ENCODE data around the gene ZNRF1.
"Not testable (repeated sequence)": the region's sequence is repeated elsewhere in the genome, so short reads cannot be mapped to it uniquely, and the experiment has no call there.

The ZNRF1 gene

DNA sequence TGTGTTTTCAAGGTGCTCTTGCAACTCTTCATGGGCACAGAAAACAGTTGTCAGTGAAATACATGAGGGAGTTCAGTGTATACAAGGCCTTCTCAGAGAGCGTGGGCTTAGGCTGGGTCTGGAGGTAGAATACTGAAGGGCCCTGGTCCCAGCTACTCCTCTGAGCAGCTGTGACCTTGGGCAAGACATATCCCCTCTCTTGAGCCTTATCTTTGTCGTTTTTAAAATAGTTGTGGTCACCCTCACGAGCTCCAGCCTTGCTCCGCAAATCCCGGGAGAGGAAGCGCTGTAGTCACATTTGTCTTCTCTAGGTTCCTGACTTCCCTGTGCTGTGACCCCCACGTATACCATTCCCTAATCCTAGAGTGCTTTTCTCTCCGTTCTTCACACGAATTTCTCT is 3.6 kb downstream of the ZNRF1 start:
- no peak for DNase-seq (ENCODE audit: low read depth in 2 of 2)

DNA sequence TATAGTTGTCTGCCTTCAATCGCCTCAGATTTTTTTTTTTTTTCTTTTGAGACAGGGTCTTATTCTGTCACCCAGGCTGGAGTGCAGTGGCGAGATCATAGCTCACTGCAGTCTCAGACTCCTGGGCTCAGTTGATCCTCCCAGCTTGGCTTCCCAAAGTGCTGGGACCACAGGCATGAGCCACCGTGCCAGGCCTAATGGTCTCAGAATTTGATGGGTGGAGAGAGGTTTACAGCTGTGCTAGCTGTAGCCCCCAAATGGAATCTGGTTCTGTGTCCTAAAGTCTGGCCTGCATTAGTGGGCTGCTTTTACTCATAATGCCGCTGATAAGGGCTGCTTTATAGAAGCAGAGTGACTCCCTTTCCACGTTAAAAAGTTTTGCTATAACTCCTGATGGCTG is 5.1 kb downstream of the ZNRF1 start:
- DNase-seq (ENCODE audit: low read depth in 2 of 2), result no peak

DNA sequence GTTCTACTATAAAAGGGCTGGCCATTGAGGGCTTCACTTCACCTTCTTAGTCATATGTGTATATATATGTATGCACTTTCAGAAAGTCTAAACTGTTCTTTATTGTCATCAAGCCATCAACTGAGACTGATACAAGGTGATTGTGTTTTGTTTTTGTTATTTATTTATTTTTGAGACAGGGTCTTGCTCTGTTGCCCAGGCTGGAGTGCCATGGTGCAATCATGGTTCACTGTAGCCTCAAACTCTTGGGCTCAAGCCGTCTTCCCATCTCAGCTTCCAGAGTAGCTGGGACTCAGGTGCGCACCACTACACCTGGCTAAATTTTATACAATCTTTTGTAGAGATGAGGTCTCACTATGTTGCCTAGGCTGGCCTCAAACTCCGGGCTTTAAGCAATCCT is 5.6 kb downstream of the ZNRF1 start:
- no peak for DNase-seq (ENCODE audit: low read depth in 2 of 2)

DNA sequence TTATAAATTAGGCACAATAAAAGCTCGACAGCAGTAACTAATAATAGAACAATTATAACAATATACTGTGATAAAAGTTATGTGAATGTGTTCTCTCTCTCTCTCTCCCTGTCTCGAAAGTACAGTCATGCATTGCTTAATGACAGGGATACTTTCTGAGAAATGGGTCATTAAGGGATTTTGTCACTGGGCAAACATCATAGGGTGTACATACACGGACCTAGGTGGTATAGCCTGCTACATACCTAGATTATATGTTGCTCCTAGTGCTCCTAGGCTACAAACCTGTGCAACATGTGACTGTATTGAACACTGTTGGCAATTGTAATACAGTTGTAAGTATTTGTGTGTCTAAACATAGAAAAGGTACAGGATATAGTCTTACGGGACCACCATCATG is 6.9 kb downstream of the ZNRF1 start:
- DNase-seq (ENCODE audit: low read depth in 2 of 2), result no peak

DNA sequence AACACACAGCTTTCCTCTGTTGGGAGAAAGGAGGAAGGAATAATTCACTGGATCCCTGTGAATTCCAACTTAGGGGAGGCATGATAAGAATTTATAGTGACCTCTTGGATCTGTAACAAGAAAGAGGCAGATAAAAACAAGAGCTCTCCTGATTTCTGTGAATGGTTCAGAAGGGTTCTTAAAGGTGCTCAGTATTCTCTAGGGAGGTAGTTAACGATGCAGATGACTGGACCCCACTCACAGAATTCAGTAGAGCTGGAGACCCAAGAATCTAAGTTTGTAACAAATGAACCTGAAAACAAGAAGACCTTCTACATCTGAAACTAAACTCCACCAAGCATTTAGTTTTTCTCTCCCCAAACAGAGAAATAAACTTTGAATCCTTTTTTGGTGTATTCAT is 8.6 kb downstream of the ZNRF1 start:
- DNase-seq (ENCODE audit: low read depth in 2 of 2), result no peak

DNA sequence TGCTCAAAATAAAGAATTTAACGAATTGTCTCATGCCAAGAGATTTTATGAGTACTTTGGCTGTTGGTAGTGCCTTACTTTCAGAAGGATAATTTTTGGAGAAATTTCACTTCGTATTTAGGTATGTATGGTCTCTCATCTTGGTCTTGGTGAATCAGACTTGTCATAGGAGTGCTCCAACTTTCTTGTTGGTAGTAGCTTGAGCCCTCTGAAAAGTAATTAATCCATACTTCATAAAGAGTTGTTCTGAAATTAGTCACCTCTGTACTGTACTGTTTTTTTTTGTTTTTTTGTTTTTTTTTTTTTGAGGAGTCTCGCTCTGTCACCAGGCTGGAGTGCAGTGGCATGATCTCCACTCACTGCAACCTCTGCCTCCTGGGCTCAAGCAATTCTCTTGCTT is 11.6 kb downstream of the ZNRF1 start:
- DNase-seq (ENCODE audit: low read depth in 2 of 2), result no peak

DNA sequence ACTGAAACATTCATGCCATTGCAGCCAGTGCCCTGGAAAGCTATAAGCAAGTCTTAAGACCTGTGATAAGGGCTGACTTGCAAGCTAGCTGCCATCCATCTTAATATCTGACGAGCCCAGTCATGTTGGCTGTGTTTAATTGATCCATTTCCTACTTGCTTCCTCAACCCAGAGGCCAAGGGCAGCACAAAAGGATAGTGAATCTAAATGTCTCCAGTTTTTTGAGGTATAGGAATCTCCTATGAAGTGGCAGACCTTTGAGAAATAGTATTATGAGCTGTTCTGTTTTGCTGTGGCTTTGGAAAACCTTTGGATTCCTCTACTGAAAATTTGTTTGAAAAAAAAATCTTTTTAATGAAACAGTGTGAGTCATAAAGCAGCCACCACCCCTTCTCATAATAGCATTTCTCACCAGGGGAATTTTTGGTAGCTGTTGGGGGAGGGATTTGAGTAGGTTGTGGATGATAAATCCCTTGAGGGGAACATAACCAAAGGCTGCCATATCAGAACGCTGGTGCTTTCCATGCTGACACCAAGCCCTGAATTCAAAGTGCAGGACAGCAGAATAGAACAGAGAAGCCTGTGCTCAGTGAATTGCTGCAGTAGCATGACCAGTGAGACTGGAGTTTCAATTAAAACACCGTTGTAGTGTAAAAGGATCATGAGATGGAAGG is 12.9 kb downstream of the ZNRF1 start:
- DNase-seq (ENCODE audit: low read depth in 2 of 2), result peak in 1 of 2 donors; percentile 4

DNA sequence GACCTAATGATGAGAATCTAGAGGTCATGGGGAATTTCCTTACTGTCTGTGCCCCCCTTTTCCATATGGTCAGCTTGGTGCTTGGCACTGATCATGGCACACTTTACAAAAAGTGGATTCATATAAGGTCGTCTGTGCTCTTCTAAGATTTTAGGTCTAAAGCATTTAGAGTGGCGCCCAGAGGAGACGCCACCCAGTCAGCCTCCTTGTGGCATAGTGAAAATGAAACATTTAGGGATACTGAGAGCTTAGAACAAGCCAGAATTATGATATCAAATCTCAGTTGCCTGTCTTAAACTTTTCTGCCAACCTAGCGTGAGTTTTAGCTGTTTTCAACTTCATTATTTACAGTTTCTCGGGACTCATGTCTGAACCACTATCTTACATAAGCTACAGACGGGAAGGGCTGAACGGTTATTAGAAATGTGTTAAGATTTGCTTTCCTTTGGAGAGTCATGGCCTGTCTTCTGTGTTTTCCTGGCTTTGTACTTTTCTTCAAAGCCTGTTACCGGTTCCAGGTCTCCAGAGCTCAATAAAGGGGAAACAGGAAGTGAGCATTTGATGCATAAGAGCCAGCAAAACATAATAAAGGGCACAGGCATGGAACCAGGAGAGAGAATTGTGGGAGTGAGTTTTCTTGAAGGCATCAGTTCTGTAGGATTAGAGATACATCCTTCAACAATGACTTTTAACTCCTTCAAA is 13.7 kb downstream of the ZNRF1 start:
- DNase-seq (ENCODE audit: low read depth in 2 of 2), result no peak

DNA sequence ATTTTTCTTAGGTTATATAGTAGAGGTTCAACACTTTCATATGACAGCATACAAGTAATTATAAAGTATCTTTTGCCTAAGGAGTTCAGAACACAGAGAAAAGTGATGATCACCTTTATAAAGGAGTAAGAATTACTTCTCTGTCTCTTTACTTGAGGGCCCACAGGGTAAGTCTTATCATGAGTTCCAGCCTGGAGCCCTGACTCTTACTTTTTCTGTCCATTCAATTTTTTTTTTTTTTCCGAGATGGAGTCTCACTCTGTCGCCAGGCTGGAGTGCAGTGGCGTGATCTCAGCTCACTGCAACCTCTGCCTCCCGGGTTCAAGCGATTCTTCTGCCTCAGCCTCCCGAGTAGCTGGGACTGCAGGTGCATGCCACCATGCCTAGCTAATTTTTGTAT is 14.3 kb downstream of the ZNRF1 start:
- DNase-seq (ENCODE audit: low read depth in 2 of 2), result not testable (repeated sequence)

DNA sequence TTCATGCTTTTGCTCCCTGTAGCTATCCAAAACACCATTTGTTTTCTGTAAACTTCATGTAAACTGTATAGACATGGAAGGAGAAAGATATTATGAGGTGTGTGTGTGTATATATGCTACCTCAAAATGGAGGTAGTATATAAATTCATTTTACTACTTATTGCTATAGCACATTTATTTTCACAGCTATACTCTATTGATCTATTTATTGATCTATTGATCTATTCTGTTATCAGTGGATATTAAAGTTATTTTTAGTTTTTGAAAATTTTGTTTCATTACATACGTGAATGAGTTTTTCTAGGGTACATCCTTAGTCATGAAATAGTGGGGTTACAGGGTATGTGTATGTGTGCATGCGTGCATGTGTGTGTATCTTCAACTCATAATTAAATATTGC is 15.5 kb downstream of the ZNRF1 start:
- DNase-seq (ENCODE audit: low read depth in 2 of 2), result no peak

DNA sequence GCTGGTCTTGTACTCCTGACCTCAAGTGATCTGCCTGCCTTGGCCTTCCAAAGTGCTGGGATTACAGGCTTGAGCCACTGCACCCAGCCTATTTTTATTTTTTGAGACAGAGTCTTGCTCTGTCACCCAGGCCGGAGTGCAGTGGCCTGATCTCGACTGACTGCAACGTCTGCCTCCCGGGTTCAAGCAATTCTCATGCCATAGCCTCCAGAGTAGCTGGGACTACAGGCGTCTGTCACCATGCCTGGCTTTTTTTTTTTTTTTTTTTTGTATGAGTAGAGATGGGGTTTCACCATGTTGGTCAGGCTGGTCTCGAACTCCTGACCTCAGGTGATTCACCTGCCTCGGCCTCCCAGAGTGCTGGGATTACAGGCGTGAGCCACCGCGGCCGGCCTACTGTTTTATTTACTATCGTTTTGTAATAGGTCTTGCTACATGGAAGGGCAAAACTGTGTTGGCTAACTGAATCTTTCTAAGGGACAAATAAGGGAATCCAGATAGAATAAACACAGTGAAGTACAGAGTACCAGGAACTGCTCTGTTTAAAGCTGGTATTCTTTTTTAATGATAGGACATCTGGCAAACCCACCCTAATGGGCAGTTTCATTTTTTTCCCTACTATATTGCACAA is 17.7 kb downstream of the ZNRF1 start:
- DNase-seq (ENCODE audit: low read depth in 2 of 2), result not testable (repeated sequence)

DNA sequence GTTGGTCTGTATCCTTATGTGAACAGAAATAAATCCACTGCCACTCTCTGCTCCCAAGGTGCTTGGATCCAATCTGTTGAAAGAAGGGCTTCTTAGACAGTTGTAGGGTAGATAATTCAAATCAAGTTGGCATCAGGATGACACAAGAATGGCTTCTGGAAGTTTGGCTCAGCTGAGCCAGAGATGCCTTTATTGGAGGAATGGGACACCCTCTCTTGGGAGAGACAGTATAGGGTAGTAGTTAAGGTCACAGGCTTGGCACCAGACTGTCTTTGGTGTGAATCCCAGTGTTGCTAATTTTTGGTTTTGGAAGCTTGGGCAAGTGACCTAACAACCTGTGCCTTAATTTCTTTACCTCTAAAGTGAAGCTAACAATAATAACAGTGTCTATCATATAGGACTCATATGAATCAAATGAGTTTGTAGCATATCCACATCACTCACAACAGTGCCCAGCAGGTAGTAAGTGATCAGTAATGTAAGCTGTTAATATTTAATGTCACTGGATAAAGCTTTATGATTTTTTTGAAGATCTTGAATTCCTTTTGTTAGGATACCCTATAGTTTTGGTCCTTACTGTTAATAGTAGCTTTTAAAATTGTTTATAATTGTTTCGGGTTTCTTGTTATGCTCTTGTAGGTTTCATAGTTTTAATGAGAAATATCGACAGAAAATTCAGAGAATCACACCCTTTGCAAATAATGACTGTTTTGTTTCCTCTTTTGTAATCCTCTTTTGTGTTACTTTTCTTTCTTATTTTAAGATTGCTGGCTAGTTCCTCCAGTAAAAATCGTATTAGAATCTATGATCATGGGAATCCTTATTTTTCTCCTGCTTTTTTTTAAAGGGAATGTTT is 19.1 kb downstream of the ZNRF1 start:
- DNase-seq (ENCODE audit: low read depth in 2 of 2), result no peak

DNA sequence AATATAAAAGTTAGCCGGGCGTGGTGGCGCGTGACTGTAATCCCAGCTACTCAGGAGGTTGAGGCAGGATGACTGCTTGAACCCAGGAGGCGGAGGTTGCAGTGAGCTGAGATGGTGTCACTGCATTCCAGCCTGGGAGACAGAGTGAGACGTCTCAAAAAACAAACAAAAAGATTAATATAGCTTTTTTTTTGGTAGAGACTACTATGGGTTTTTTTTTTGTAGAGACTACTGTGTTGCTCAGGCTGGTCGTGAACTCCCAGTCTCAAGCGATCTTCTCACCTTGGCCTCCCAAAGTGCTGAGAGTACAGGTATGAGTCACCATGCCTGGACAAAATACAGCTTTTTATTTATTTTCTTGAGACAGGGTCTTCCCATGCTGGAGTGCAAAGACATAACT is 20.2 kb downstream of the ZNRF1 start:
- DNase-seq (ENCODE audit: low read depth in 2 of 2), result no peak

DNA sequence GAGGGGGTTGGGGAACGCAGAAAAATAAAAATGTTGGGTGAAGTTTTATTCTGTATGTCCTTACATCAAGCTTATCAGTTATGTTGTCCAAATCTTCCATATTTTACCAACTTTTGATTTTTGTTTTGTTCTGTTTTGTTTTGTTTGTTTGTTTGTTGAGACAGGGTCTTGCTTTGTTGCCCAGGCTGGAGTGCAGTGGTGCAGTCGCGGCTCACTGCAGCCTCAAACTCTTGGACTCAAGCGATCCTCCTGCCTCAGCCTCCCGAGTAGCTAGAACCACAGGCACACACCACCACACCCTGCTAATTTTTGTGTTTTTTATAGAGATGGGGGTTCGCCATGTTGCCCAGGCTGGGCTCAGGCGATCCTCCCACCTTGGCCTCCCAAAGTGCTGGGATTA is 20.8 kb downstream of the ZNRF1 start:
- DNase-seq (ENCODE audit: low read depth in 2 of 2), result no peak

DNA sequence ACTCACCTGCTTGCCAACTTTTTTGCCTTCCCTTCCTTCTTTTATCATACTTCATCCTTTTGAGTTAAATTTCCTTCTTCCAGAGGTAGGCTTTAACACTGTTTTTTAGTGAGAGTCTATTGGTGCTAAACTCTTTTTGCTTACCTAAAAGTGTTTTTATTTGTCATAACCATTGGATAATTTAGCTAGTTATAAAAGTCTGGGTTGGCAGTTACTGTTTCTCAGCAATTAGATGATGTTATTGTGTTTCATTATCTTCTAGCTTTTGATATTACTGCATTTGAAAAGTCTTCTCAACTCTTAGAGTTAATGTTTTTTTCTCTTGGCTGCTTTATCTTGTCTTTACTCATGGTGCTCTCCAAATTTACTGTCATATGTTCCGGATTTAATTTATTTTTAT is 22.6 kb downstream of the ZNRF1 start:
- no peak for DNase-seq (ENCODE audit: low read depth in 2 of 2)

DNA sequence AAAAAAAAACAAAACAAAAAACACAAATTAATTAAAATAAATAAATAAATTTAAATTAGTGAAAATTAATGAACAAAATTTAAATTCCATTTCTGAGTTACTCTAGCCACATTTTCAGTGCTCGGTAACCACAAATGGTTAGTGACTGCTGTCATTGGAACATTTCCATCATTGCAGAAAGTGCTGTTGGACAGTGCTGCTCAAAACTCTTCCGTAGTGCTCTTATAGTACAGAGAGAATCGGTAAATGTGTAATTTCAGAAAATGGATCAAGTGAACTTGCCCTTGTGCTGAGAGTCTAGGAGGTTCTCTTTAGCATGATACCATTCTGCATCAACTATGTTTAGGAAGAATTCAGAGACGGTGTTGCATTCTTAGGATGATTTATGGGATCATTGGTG is 23.7 kb downstream of the ZNRF1 start:
- no peak for DNase-seq (ENCODE audit: low read depth in 2 of 2)

DNA sequence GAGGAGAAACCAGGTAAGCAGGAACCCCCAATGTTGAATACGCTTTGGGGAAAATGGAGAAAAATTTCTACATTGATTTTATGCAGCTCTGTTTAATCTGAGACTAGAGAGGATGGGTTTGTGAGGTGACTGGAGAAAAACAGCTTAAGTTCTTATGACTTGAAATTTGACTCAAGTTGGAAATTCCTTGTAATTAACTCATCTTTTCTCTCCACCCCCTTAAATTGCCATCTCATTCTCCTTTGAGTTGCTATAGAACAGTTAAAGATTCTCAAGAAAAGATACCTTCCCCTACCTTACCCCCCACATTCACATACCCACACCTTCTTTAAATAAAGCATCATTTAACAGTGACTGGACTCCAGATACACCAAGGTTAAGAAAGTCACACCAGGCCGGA is 24.2 kb downstream of the ZNRF1 start:
- no peak for DNase-seq (ENCODE audit: low read depth in 2 of 2)

DNA sequence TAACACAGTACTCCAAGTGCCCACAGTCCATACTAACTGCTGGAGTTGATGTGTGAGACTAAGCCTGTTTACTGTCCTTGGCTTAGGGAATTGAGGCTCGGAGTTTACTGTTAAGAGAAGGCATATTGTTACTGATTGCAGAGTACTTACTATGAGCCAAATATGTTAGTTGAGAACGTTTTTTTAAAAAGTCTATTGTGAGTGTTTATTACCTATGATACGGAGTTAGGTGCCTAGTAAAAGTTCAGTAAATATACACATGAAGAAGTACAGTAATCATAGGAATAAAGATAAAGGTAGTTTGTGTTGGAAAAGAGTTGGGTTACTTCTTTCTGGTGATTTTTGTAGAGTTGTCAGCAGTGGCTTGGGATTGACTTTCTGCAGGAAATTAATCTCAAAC is 25.4 kb downstream of the ZNRF1 start:
- DNase-seq (ENCODE audit: low read depth in 2 of 2), result no peak

DNA sequence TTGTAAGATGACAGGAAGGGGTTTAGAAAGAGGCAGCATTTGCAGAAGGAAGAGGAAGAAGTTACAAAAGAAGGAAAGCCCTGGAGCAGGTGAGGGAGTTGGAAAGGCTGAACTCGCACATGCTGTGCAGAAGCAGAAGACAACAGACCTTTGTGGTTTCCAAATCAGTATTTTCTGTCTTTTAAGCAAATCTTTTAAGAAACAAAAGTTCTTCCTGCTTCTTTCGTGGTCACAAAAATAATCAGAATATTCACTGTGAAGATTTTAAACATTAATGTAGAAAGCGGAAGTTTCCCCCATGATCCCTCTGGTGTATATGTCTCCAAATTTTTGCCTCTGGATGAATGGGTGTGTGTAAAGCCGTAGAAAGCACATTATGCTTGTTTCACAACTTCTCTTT is 25.8 kb downstream of the ZNRF1 start:
- DNase-seq (ENCODE audit: low read depth in 2 of 2), result no peak

DNA sequence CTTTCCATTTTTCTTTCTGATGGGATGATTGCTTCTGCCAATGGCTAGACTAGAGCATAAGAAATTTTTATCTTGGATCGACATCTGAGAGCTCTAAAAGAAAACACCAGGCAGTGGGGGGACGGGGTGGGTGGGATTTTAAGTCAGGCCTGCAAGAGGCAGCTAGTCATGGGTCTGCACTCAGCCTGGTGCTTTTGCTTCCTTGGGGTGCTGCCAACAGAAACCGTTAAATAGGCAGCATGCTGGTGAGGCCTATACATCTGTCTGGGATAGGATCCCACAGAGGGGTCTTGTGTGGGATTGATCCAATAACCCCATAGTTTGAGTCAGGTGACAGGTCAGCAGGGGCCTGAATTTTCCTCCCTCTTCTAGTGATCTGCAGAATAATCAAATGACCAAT is 26.9 kb downstream of the ZNRF1 start:
- DNase-seq (ENCODE audit: low read depth in 2 of 2), result no peak

DNA sequence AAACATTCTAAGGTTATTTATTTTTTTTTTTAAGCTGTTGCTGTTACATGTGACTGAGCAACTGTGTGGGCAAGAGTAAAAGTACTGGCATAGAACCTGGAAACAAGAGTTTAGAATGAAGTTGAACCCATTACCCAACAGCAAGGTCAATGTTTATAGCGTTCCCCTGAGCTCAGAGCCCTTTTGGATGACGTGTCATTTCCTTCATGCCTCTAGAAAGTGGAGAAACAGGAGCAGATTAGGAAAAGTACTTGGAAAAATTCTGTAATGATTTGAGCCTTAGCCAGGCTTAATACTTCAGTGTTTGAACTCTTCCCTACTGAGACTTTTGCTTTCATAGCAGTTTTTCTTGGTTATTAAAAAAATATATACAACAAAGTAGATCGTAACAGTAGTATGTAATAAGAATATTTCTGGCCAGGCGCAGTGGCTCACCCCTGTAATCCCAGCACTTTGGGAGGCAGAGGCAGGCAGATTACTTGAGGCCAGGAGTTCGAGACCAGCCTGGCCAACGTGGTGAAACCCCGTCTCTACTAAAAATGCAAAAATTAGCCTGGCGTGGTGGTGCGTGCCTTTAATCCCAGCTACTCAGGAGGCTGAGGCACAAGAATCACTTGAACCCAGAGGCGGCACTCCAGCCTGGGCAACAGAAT is 27.5 kb downstream of the ZNRF1 start:
- DNase-seq (ENCODE audit: low read depth in 2 of 2), result not testable (repeated sequence)

DNA sequence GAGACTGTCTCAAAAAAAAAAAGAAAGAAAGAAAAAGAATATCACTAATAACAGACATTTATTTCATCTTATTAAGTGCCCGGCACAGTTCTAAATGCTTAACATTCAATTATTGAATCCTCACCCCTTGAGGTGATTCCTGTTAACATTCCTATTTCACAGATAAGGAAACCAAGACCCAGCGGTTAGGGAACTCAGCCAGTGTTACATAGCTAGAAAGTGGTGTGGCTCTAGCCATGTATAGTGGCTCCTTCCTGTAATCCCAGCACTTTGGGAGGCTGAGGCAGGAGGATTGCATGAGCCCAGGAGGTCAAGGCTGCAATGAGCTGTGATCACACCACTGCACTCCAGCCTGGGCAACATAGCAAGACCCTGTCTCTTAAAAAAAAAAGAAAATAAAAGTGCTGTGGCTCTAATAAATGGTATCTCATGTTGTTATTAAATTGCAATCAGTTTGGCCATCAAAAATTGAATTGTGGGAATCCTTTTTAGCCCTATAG is 28.1 kb downstream of the ZNRF1 start:
- no peak for DNase-seq (ENCODE audit: low read depth in 2 of 2)

Measured in stimulated activated CD8-positive, alpha-beta memory T cell treated with anti-CD3 and anti-CD28 coated beads, Interleukin-15, amount 100 ng/mL, for 4 hours (primary cell).